ENCODE data around the gene PDHA1.

The PDHA1 gene

GRCh38 chrX:19334945-19335626 is 8.6 kb upstream of the PDHA1 start:
- no peaks in the 10 kb centered on the region for H3K4me1 ChIP-seq (ENCODE audit: control insufficient read depth in 1 of 2, insufficient read depth in 1 of 2, low read depth in 1 of 2, low read length in 1 of 2)
- H3K27me3 ChIP-seq, result no peaks in the 10 kb centered on the region
- no peaks in the 10 kb centered on the region for H3K9me3 ChIP-seq
- H3K27ac ChIP-seq, result no peak overlapping the region
- TF ChIP-seq CTCF (IDR thresholded peaks at IDR 0.05), result peak; percentile 37
- no peaks in the 10 kb centered on the region for H3K36me3 ChIP-seq
- H3K4me3 ChIP-seq (ENCODE audit: low read depth in 1 of 2, low read length in 1 of 2), result no peak overlapping the region

GRCh38 chrX:19342331-19342906 is 1.3 kb upstream of the PDHA1 start:
- TF ChIP-seq CTCF (IDR thresholded peaks at IDR 0.05), result no peak
- no peaks in the 10 kb centered on the region for H3K27me3 ChIP-seq

GRCh38 chrX:19343085-19343534 is 617 bp upstream of the PDHA1 start:
- peak overlapping the region; percentile 86 for H3K27ac ChIP-seq
- peaks cover 19 to 30% of the 10 kb centered on the region in 2 experiments for H3K4me1 ChIP-seq (ENCODE audit: control insufficient read depth in 1 of 2, insufficient read depth in 1 of 2, low read depth in 1 of 2, low read length in 1 of 2)
- H3K36me3 ChIP-seq, result no peaks in the 10 kb centered on the region
- H3K9me3 ChIP-seq, result no peaks in the 10 kb centered on the region
- no peaks in the 10 kb centered on the region for H3K27me3 ChIP-seq
- TF ChIP-seq CTCF (IDR thresholded peaks at IDR 0.05), result no peak
- peak overlapping the region; percentile 66 to 80 for H3K4me3 ChIP-seq (ENCODE audit: low read depth in 1 of 2, low read length in 1 of 2)

More at GRCh38 chrX:19342331-19342906, 1.3 kb upstream of the PDHA1 start:
- H3K36me3 ChIP-seq, result no peaks in the 10 kb centered on the region
- no peaks in the 10 kb centered on the region for H3K9me3 ChIP-seq
- peak overlapping the region in 1 of 2 experiments; percentile 66 for H3K4me3 ChIP-seq (ENCODE audit: low read depth in 1 of 2, low read length in 1 of 2)
- H3K4me1 ChIP-seq (ENCODE audit: control insufficient read depth in 1 of 2, insufficient read depth in 1 of 2, low read depth in 1 of 2, low read length in 1 of 2), result peaks cover 19 to 25% of the 10 kb centered on the region in 2 experiments
- no peak overlapping the region for H3K27ac ChIP-seq

GRCh38 chrX:19344661-19345060 is 934 bp downstream of the PDHA1 start:
- peak overlapping the region; percentile 86 for H3K27ac ChIP-seq
- H3K4me3 ChIP-seq (ENCODE audit: low read depth in 1 of 2, low read length in 1 of 2), result peak overlapping the region; percentile 66 to 80
- no peaks in the 10 kb centered on the region for H3K27me3 ChIP-seq
- TF ChIP-seq CTCF (IDR thresholded peaks at IDR 0.05), result no peak
- H3K9me3 ChIP-seq, result no peaks in the 10 kb centered on the region
- H3K36me3 ChIP-seq, result no peaks in the 10 kb centered on the region
- peaks cover 19 to 32% of the 10 kb centered on the region in 2 experiments for H3K4me1 ChIP-seq (ENCODE audit: control insufficient read depth in 1 of 2, insufficient read depth in 1 of 2, low read depth in 1 of 2, low read length in 1 of 2)

- peaks cover 34 to 49% of the 10 kb centered on the region in 2 experiments for H3K4me1 ChIP-seq (ENCODE audit: control insufficient read depth in 1 of 2, insufficient read depth in 1 of 2, low read depth in 1 of 2, low read length in 1 of 2)
- H3K4me3 ChIP-seq (ENCODE audit: low read depth in 1 of 2, low read length in 1 of 2), result no peak overlapping the region
- H3K9me3 ChIP-seq, result no peaks in the 10 kb centered on the region
- no peak for TF ChIP-seq CTCF (IDR thresholded peaks at IDR 0.05)
- no peaks in the 10 kb centered on the region for H3K36me3 ChIP-seq
- peak overlapping the region; percentile 27 for H3K27ac ChIP-seq
- no peaks in the 10 kb centered on the region for H3K27me3 ChIP-seq
Measured at GRCh38 chrX:19347916-19348315, 4.2 kb downstream of the PDHA1 start.
